C4-2B (cell line): Measurements from ENCODE around the gene DUOX1.

ENCODE experiments used
- H3K27ac ChIP-seq: fragments of 450-650 bp; 2 replicates; pipeline ENCODE4 v1.5.1; 2017
- CTCF ChIP-seq: fragments of 450-650 bp; conservative IDR thresholded peaks from 2 replicates; pipeline ENCODE4 v1.5.1; 2017; ENCODE audit warnings: mild to moderate bottlenecking
- ZFX ChIP-seq: fragments of 450-650 bp; IDR thresholded peaks from 2 replicates; pipeline ENCODE4 v1.6.1; 2017

Gene DUOX1

GRCh38 chr15:45161666-45162065 is 31.9 kb downstream of the DUOX1 start:
- H3K27ac ChIP-seq, result no peak overlapping the region
- TF ChIP-seq ZFX (no peak), CTCF (no peak)

GRCh38 chr15:45162771-45163507 is 33.1 kb downstream of the DUOX1 start:
- TF ChIP-seq CTCF (peak; percentile 87), ZFX (no peak)
- H3K27ac ChIP-seq, result no peak overlapping the region

- TF ChIP-seq ZFX, result no peak
- TF ChIP-seq CTCF, result no peak
- H3K27ac ChIP-seq, result no peak overlapping the region
Observed at GRCh38 chr15:45163508-45163856, 33.7 kb downstream of the DUOX1 start.

GRCh38 chr15:45164914-45165313 is 35.1 kb downstream of the DUOX1 start:
- TF ChIP-seq CTCF, result no peak
- TF ChIP-seq ZFX, result no peak
- H3K27ac ChIP-seq, result no peak overlapping the region

GRCh38 chr15:45165536-45165935 is 35.7 kb downstream of the DUOX1 start:
- TF ChIP-seq ZFX (no peak), CTCF (no peak)
- no peak overlapping the region for H3K27ac ChIP-seq

GRCh38 chr15:45166834-45167630 is 37.2 kb downstream of the DUOX1 start:
- peak overlapping the region; percentile 75 for H3K27ac ChIP-seq
- TF ChIP-seq ZFX (peak; percentile 97; the same call in 1 of the 2 replicates), CTCF (no peak; the same call in 1 of the 2 replicates)

GRCh38 chr15:45167631-45168205 is 37.9 kb downstream of the DUOX1 start:
- no peak for TF ChIP-seq ZFX
- no peak for TF ChIP-seq CTCF
- peak overlapping the region; percentile 75 for H3K27ac ChIP-seq
